ENCODE data around the gene NDUFB8. TPM values are rescaled to one million over a fixed set of nuclear protein-coding genes. Genes with fewer than 3 reads are reported as not detected.

The NDUFB8 gene
- total RNA-seq, 1 experiment from 2014 or later = 289 TPM

- no peak for DNase-seq (ENCODE audit: low spot score)
These were observed 22.3 kb downstream of the NDUFB8 start for GRCh38 chr10:100507357-100507732.

- no peak for DNase-seq (ENCODE audit: low spot score)
These were observed 22.9 kb downstream of the NDUFB8 start for GRCh38 chr10:100506596-100507356.

- DNase-seq (ENCODE audit: low spot score) = no peak
These were observed 24.5 kb downstream of the NDUFB8 start for GRCh38 chr10:100505164-100505563.

- no peak for DNase-seq (ENCODE audit: low spot score)
These were observed 25.6 kb downstream of the NDUFB8 start for GRCh38 chr10:100504096-100504495.

- DNase-seq (ENCODE audit: low spot score) = no peak
These were observed 26.7 kb downstream of the NDUFB8 start for GRCh38 chr10:100502926-100503494.

GRCh38 chr10:100501423-100501822, 28.2 kb downstream of the NDUFB8 start:
- no peak for DNase-seq (ENCODE audit: low spot score)

- DNase-seq (ENCODE audit: low spot score) = no peak
These were observed 31.6 kb downstream of the NDUFB8 start for GRCh38 chr10:100498059-100498458.

GRCh38 chr10:100496567-100496966, 33.1 kb downstream of the NDUFB8 start:
- DNase-seq (ENCODE audit: low spot score) = no peak

- no peak for DNase-seq (ENCODE audit: low spot score)
These were observed 39.1 kb downstream of the NDUFB8 start for GRCh38 chr10:100490531-100490930.

- no peak for DNase-seq (ENCODE audit: low spot score)
These were observed 40.3 kb downstream of the NDUFB8 start for GRCh38 chr10:100489396-100489795.

- no peak for DNase-seq (ENCODE audit: low spot score)
These were observed 42.1 kb downstream of the NDUFB8 start for GRCh38 chr10:100487529-100487928.

GRCh38 chr10:100485801-100486495, 43.7 kb downstream of the NDUFB8 start:
- no peak for DNase-seq (ENCODE audit: low spot score)

- DNase-seq (ENCODE audit: low spot score) = no peak
These were observed 44.3 kb downstream of the NDUFB8 start for GRCh38 chr10:100485366-100485765.

GRCh38 chr10:100483876-100484666, 45.6 kb downstream of the NDUFB8 start:
- no peak for DNase-seq (ENCODE audit: low spot score)

- DNase-seq (ENCODE audit: low spot score) = no peak
These were observed 46.9 kb downstream of the NDUFB8 start for GRCh38 chr10:100482834-100483185.

GRCh38 chr10:100482181-100482833, 47.4 kb downstream of the NDUFB8 start:
- peak; percentile 70 for DNase-seq (ENCODE audit: low spot score)

GRCh38 chr10:100481462-100482081, 48.1 kb downstream of the NDUFB8 start:
- peak; percentile 93 for DNase-seq (ENCODE audit: low spot score)

GRCh38 chr10:100480002-100480401, 49.7 kb downstream of the NDUFB8 start:
- no peak for DNase-seq (ENCODE audit: low spot score)

GRCh38 chr10:100479037-100479436, 50.6 kb downstream of the NDUFB8 start:
- no peak for DNase-seq (ENCODE audit: low spot score)

- no peak for DNase-seq (ENCODE audit: low spot score)
These were observed 51.7 kb downstream of the NDUFB8 start for GRCh38 chr10:100477970-100478369.
